Measurements from ENCODE around the gene ANKMY2. TPM values are rescaled to one million over a fixed set of nuclear protein-coding genes. Genes with fewer than 3 reads are reported as not detected.
A peak's percentile ranks its signal among the peaks of the same experiment; 100 is the strongest.

ANKMY2 gene
- total RNA-seq, 2 experiments from 2014 or later = 11.7 to 12.3 TPM

DNA sequence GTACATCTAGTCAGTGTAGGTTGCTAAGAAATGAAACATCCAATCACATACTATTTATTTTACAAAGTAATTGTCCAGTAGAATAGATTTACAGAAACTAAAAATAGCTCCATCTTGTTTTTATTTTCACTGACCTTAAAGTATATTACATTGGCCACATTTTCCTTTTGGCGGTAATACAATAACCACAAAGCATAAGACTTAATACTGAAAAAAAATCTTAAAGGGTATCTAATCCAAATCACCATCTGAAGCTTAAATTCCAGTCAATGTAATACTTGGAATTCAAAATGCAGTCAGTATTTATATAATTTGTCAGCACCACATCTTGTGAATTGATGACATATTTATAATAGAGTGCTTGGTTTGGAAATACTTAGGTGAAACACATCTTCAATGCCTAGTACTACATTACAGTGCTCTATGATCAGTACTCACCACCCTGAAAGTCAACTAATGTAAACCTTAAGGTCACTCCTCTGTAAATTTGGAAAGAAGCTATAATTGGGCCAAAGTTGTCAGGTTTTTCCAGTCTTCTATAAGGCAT, 8.9 kb downstream of the ANKMY2 start:
- DNase-seq = no peak
- ChIA-PET CTCF (interaction anchor here (1.3 kb wide), 1 partner anchor 9 kb away, joined by 3 read pairs; the partner anchor contains the start of genes ANKMY2 and BZW2), POLR2A (interaction anchor here (2.4 kb wide), 1 partner anchor 9 kb away, joined by 17 read pairs; the partner anchor contains the start of genes ANKMY2 and BZW2)
- Mint-ChIP-seq H3K36me3 (ENCODE audit: low read depth) (peaks cover 20% of the 10 kb centered on the region), H3K4me1 (no peaks in the 10 kb centered on the region), H3K27me3 (no peaks in the 10 kb centered on the region), H3K4me3 (no peak overlapping the region), H3K27ac (no peak overlapping the region), H3K9me3 (no peaks in the 10 kb centered on the region)

DNA sequence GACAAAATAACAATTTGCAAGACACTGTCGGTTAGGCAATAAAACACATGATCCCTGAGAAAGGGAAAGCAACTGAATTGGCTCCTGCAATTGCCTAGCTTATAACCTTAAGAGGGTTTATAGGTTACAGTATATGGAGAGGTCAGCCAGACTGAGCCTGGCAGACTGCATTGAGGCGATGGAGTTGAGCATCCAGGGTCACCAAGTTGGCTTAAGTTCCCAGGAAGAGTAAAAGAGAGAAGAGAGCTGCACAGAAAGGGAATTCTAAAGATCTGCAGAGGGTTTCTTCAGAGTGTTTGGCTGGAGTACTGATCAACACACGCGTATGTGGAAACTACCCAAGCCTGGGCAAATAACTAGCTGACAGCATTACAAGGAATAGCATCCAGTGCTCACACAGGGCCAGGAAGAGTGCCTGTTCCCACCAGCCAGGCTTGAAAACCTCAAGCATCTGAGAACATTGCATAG, 11.2 kb downstream of the ANKMY2 start:
- Mint-ChIP-seq H3K27ac (no peak overlapping the region), H3K9me3 (no peaks in the 10 kb centered on the region), H3K4me1 (no peaks in the 10 kb centered on the region), H3K4me3 (no peak overlapping the region), H3K36me3 (ENCODE audit: low read depth) (peaks cover 18% of the 10 kb centered on the region), H3K27me3 (no peaks in the 10 kb centered on the region)
- POLR2A ChIA-PET = interaction anchor here (0.6 kb wide), 1 partner anchor 8 kb away, joined by 3 read pairs; no protein-coding TSS in a partner anchor
- no peak for DNase-seq
- CTCF ChIA-PET = no interaction called here

DNA sequence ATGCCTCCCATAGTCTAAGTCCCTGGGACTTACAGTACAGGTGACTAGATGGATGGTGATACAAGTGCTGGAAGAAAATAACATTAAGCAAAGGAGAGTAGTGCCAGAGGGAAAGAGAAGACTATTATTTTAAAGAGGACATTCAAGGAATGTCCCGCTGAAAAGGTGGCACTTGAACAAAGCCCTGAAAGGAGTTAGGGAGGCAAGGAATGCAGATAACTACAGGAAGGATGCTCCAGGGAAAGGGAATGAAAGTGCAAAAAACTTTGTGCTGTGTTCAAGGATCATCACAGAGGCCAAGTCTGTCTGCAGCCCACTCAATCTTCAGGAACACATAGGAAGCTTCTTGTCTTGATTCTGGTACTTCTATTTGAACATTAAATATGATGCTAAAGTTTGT, 14.9 kb downstream of the ANKMY2 start:
- H3K36me3 Mint-ChIP-seq (ENCODE audit: low read depth) = peaks cover 18% of the 10 kb centered on the region
- POLR2A ChIA-PET = no interaction called here
- no peak overlapping the region for H3K27ac Mint-ChIP-seq
- CTCF ChIA-PET = no interaction called here
- no peaks in the 10 kb centered on the region for H3K27me3 Mint-ChIP-seq
- H3K9me3 Mint-ChIP-seq = no peaks in the 10 kb centered on the region
- H3K4me1 Mint-ChIP-seq = no peaks in the 10 kb centered on the region
- no peak for DNase-seq
- H3K4me3 Mint-ChIP-seq = no peak overlapping the region

DNA sequence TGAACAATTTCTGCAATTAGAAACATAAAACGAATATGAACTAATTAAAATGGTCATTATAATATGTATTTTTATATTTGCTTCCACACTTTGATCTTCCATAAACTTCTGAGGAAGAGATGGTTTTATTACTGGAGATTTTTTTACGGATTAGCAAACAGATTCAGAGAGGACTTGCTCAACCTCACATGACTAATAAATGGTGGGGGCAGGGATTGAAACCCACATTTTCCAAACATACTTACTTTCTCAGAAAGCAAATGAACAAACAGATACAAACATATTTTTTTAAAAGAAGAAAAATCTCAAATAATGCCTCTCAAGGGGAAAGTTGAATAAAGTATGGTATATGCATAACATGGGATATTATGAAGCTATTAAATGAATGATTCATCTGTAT, 18.3 kb downstream of the ANKMY2 start:
- no peak overlapping the region for H3K27ac Mint-ChIP-seq
- ChIA-PET POLR2A (no interaction called here), CTCF (no interaction called here)
- H3K4me1 Mint-ChIP-seq = no peaks in the 10 kb centered on the region
- H3K27me3 Mint-ChIP-seq = no peaks in the 10 kb centered on the region
- no peaks in the 10 kb centered on the region for H3K9me3 Mint-ChIP-seq
- no peak for DNase-seq
- H3K4me3 Mint-ChIP-seq = no peak overlapping the region
- peaks cover 18% of the 10 kb centered on the region for H3K36me3 Mint-ChIP-seq (ENCODE audit: low read depth)

DNA sequence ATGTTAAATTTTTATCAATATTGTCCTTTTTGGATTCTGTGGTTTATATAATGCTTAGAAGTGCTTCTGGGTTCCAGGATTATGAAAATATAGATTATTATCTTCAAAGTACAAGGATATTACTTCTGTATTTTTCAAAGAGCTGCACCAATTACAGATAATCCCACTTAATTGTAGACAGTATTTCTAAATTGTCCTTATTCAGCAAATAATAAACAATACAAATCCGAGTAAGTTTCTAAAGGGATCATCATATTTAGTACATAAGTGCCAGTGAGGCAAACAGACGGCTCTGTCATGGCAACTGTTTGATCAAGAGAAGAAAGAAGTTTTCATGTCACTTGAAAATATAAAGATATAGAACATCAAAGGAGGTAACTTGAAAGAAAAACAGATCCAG, 19.2 kb downstream of the ANKMY2 start:
- ChIA-PET CTCF (no interaction called here), POLR2A (interaction anchor here (0.6 kb wide), 1 partner anchor 8 kb away, joined by 3 read pairs; no protein-coding TSS in a partner anchor)
- Mint-ChIP-seq H3K9me3 (no peaks in the 10 kb centered on the region), H3K36me3 (ENCODE audit: low read depth) (peaks cover 23% of the 10 kb centered on the region), H3K27me3 (no peaks in the 10 kb centered on the region), H3K4me1 (no peaks in the 10 kb centered on the region), H3K27ac (no peak overlapping the region), H3K4me3 (no peak overlapping the region)
- no peak for DNase-seq

DNA sequence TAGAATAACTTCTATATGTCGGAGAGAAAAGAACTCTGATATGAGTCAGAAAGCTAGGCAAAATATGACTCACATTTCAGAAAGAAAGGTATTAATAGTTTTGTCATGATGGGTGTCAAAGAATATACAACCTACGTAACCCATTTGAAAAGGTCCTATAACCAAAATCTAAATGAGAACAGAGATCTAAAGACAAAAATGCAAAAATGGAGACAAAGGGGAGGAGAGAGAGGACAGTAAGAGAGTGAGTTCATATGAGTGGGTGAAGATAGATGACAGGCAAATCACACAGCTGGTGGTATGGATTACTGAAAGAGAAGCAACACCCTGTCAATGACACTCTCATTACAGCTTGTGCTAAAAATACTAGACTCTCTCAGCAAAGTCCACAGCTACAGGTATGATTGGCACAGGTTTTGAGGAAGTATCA, 25.6 kb downstream of the ANKMY2 start:
- Mint-ChIP-seq H3K27me3 (no peaks in the 10 kb centered on the region), H3K36me3 (ENCODE audit: low read depth) (peaks cover 48% of the 10 kb centered on the region), H3K27ac (peak overlapping the region; percentile 12), H3K9me3 (no peaks in the 10 kb centered on the region), H3K4me3 (no peak overlapping the region), H3K4me1 (peaks cover 13% of the 10 kb centered on the region)
- ChIA-PET POLR2A (interaction anchor here (2.1 kb wide), 2 partner anchors 27 to 200 kb away, joined by 6 to 7 read pairs; no protein-coding TSS in a partner anchor), CTCF (interaction anchor here (0.7 to 1.6 kb wide), 3 partner anchors 10 to 127 kb away, joined by 3 to 5 read pairs (median 4); partner anchors contain the start of genes ANKMY2 and BZW2)
- no peak for DNase-seq

DNA sequence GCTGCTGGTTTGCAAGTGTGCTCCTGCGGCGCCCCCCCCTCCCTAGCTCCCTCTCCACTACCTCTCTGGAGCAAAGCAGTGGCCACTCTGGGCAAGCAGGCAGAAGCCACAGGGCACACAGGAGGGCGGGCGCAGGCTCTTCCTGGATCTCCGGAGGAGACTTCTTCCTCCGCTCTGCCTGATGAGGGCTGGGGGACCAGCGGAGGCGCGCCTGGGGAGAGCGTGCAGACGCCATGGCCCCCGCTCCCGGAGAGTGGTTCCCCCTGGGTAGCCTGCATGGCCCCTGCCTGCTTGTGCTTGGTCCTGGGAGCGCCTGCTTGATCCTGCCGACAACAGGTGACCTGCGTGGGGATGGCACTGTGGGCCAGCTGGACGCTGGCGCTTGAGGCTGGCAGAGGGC, 29.0 kb downstream of the ANKMY2 start:
- ChIA-PET CTCF (no interaction called here), POLR2A (no interaction called here)
- no peak overlapping the region for H3K4me3 Mint-ChIP-seq
- DNase-seq = no peak
- H3K27ac Mint-ChIP-seq = no peak overlapping the region
- H3K36me3 Mint-ChIP-seq (ENCODE audit: low read depth) = peaks cover 27% of the 10 kb centered on the region
- no peaks in the 10 kb centered on the region for H3K27me3 Mint-ChIP-seq
- no peaks in the 10 kb centered on the region for H3K9me3 Mint-ChIP-seq
- H3K4me1 Mint-ChIP-seq = peaks cover 14% of the 10 kb centered on the region

DNA sequence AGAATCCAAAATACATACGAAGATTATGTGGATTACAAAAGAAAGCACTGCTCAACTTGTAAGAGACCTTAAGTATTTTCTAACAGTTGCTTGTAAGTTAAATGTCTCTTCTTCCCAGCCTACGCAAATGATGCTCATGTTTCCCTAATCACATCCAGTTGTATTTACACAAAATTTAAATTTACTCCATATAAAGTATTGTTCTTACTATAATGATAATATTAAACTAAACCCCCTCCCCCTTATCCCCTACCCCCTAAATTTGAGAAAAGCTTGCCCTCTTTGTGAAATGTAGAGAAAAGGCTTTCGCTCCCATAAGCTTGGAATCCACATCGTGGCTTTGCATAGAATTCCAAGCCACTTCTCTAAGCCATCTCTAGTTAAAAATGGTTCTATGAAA, 29.4 kb downstream of the ANKMY2 start:
- ChIA-PET POLR2A (no interaction called here), CTCF (no interaction called here)
- H3K4me3 Mint-ChIP-seq = no peak overlapping the region
- peaks cover 14% of the 10 kb centered on the region for H3K4me1 Mint-ChIP-seq
- no peak for DNase-seq
- no peak overlapping the region for H3K27ac Mint-ChIP-seq
- no peaks in the 10 kb centered on the region for H3K9me3 Mint-ChIP-seq
- H3K36me3 Mint-ChIP-seq (ENCODE audit: low read depth) = peaks cover 24% of the 10 kb centered on the region
- no peaks in the 10 kb centered on the region for H3K27me3 Mint-ChIP-seq

DNA sequence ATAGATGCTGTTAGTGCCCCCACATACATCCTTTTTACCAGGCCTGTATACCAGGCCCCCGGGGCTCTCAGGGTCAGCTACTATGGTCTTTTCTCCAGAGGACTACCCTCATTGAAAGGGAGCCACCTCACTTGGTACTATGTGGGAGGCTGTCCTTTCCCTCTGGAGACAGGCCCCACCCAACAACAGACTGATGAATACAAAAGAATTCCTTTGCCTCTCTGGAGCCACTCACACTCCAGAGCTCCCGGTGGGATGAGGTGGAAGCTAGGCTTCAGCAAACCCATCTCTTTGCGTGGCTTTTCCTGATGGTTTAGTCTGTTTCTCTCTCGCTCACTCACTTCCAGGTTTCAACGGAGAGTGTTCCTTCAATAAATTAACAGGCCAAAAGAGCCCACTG, 30.3 kb downstream of the ANKMY2 start:
- CTCF ChIA-PET = no interaction called here
- Mint-ChIP-seq H3K27me3 (no peaks in the 10 kb centered on the region), H3K27ac (no peak overlapping the region), H3K9me3 (no peaks in the 10 kb centered on the region), H3K36me3 (ENCODE audit: low read depth) (peaks cover 19% of the 10 kb centered on the region), H3K4me3 (no peak overlapping the region), H3K4me1 (peaks cover 15% of the 10 kb centered on the region)
- POLR2A ChIA-PET = no interaction called here
- no peak for DNase-seq

DNA sequence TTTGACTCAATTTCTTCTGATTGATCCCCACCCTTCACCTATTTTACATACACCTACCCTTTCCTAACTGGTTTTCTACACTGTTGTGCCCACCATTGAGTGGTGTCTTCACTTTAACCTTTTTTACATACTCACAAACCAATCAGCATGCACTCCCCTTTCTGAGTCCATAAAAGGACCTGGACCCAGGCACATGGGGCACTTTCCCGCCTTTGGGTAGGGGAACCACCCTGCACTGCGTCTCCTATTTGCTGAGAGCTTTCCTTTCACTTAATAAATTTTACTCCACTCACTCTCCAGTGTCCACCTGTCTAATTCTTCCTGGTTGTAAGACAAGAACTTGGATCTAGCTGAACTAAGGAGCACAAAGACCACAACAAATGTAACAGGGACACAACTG, 33.8 kb downstream of the ANKMY2 start:
- H3K4me3 Mint-ChIP-seq = no peak overlapping the region
- H3K9me3 Mint-ChIP-seq = no peaks in the 10 kb centered on the region
- no peak for DNase-seq
- H3K36me3 Mint-ChIP-seq (ENCODE audit: low read depth) = peaks cover 13% of the 10 kb centered on the region
- CTCF ChIA-PET = no interaction called here
- H3K4me1 Mint-ChIP-seq = peaks cover 11% of the 10 kb centered on the region
- no peak overlapping the region for H3K27ac Mint-ChIP-seq
- H3K27me3 Mint-ChIP-seq = no peaks in the 10 kb centered on the region
- POLR2A ChIA-PET = no interaction called here

DNA sequence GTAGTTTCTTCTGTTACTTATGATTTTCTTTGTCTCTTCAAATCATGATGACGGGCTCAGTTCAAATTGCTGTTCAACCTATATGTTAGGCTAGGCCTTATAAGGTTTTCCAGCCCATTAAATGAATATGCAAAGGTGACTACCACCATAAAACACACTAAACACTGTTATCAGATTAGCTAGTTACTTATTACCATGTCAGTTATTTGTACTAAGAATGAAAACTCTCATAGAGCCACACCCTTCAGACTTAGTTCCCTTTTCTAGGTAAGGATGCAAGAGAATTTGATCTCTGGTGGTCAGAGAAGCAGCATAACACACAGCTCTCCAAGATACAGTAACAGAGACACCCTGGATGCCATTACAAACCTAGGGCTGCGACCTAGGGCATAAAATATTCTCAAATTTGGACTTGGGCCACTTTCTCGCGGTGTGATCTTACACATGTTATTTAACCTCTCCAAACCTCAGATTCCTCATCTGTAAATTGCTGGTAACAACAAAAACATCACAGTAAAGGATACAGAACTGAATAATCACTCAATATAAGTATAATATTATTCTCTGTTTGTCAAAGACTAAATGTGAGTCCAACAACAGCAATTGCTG, 35.6 kb downstream of the ANKMY2 start:
- POLR2A ChIA-PET = interaction anchor here (1.0 kb wide), 1 partner anchor 35 kb away, joined by 3 read pairs; the partner anchor contains the start of gene ANKMY2
- no peaks in the 10 kb centered on the region for H3K9me3 Mint-ChIP-seq
- DNase-seq = no peak
- peaks cover 11% of the 10 kb centered on the region for H3K36me3 Mint-ChIP-seq (ENCODE audit: low read depth)
- peaks cover 11% of the 10 kb centered on the region for H3K4me1 Mint-ChIP-seq
- CTCF ChIA-PET = interaction anchor here (0.5 to 1.4 kb wide), 3 partner anchors 9 to 905 kb away, joined by 3 to 5 read pairs (median 4); no protein-coding TSS in a partner anchor
- H3K4me3 Mint-ChIP-seq = no peak overlapping the region
- no peaks in the 10 kb centered on the region for H3K27me3 Mint-ChIP-seq
- no peak overlapping the region for H3K27ac Mint-ChIP-seq

DNA sequence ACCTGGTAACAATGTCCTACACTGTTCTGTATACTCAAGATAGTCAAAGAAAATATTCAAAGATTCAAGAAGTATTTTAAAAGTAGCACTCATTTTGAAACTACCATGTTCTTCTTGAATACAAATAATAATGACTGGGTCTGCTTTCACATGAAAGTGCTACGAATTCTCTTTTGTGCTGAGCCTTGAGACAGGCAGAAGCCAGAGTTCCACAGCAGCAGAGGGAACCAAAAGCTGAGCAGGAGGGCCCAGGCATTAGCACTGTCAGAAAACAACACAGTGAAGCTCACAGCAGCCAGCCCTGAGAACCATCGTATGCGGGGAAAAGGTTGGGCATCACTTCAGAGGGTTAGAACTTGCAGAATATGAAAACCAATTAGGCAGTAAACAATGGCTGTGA, 38.9 kb downstream of the ANKMY2 start:
- peaks cover 17% of the 10 kb centered on the region for H3K36me3 Mint-ChIP-seq (ENCODE audit: low read depth)
- no peaks in the 10 kb centered on the region for H3K27me3 Mint-ChIP-seq
- H3K27ac Mint-ChIP-seq = no peak overlapping the region
- CTCF ChIA-PET = no interaction called here
- peaks cover 10% of the 10 kb centered on the region for H3K4me1 Mint-ChIP-seq
- DNase-seq = no peak
- H3K4me3 Mint-ChIP-seq = no peak overlapping the region
- POLR2A ChIA-PET = no interaction called here
- H3K9me3 Mint-ChIP-seq = no peaks in the 10 kb centered on the region

DNA sequence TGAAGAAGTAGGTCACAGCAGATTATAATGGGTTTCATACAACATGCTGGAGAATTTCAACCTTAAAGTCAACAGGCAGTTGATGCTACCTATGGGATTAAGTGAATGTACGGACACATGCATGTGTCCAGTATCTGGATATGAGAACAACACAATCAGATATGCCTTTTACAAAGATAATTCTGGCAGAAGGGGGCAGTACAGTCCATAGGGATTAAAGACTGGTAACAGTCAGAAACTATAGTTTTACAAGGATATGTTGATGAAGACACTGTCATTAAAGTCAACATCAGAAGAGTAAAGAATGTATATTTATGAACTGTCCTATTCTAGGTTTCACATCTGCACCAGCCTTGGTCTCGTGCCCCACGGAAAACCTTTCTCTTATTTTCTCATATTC, 41.5 kb downstream of the ANKMY2 start:
- ChIA-PET CTCF (no interaction called here), POLR2A (no interaction called here)
- Mint-ChIP-seq H3K27me3 (no peaks in the 10 kb centered on the region), H3K36me3 (ENCODE audit: low read depth) (peaks cover 19% of the 10 kb centered on the region), H3K27ac (no peak overlapping the region), H3K4me3 (no peak overlapping the region), H3K9me3 (no peaks in the 10 kb centered on the region), H3K4me1 (no peaks in the 10 kb centered on the region)
- DNase-seq = no peak

DNA sequence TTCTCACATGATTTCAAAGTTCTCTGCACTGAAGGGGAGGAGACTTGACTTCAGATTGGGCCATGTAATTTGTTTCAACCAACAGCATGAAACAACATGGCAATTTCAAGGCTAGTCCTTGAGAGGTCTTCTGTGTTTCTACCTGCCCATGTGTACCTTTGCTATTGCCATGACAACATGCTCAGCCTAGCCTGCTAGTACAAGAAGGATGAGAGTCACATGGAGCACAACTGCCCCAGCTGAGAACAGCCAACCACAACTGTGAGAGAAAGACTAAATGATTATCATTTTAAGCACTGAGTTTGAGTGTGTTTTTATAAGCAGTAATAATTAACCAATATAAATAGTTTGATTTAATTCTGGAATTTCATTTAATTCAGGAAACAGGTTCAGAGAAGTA, 41.9 kb downstream of the ANKMY2 start:
- no peak for DNase-seq
- Mint-ChIP-seq H3K9me3 (no peaks in the 10 kb centered on the region), H3K4me3 (no peak overlapping the region), H3K36me3 (ENCODE audit: low read depth) (peaks cover 19% of the 10 kb centered on the region), H3K4me1 (no peaks in the 10 kb centered on the region), H3K27me3 (no peaks in the 10 kb centered on the region), H3K27ac (no peak overlapping the region)
- ChIA-PET CTCF (no interaction called here), POLR2A (no interaction called here)
